BJ (cell line): Measurements from ENCODE around the gene SDR42E1. TPM values are rescaled to one million over a fixed set of nuclear protein-coding genes. Genes with fewer than 3 reads are reported as not detected.
"Not testable (repeated sequence)": the region's sequence is repeated elsewhere in the genome, so short reads cannot be mapped to it uniquely, and the experiment has no call there.

Source experiments
- CTCF ChIA-PET: fragments of 350-600 bp; formaldehyde crosslinking; extraction: SDS; loops from one replicate; lab custom pipeline; 2021; ENCODE audit warnings: antibody characterized with exemption, inconsistent platforms; lab: Yijun Ruan, JAX
- POLR2A ChIA-PET: fragments of 300-600 bp; sonication (Branson Sonifier 250); formaldehyde crosslinking; extraction: SDS; loops from one replicate; lab custom pipeline; 2021; ENCODE audit warnings: antibody characterized with exemption; lab: Charles Lee
- DNase-seq: peaks from one replicate; pipeline ENCODE4 v3.0.0-alpha.2; 2011; ENCODE audit warnings: low read depth
- H3K27me3 ChIP-seq: 2 replicates; pipeline ENCODE4 v1.6.0; 2011; ENCODE audit warnings: low read length; ENCODE audit not compliant: control insufficient read depth, insufficient read depth
- H3K36me3 ChIP-seq: 2 replicates; pipeline ENCODE4 v1.5.1; 2011; ENCODE audit warnings: low read length; ENCODE audit not compliant: control insufficient read depth, insufficient read depth
- H3K4me3 ChIP-seq: 2 replicates; pipeline ENCODE4 v1.5.1; 2011; ENCODE audit warnings: low read depth, mild to moderate bottlenecking, control low read depth, low read length
- polyA plus RNA-seq: library from polyadenylated mRNA; depleted of rRNA; stranded (reverse); fragments of >200 nt; gene quantifications from 2 replicates; pipeline ENCODE4 v1.2.3, GENCODE V29; 2011
- TF ChIP-seq, protein P1 (sequence below): IDR thresholded peaks from 2 replicates; pipeline ENCODE4 v1.5.1; 2011; ENCODE audit warnings: low read depth, mild to moderate bottlenecking, control low read depth, inconsistent platforms, low read length, moderate library complexity; ENCODE audit not compliant: insufficient read depth

SDR42E1 gene
- polyA plus RNA-seq, 1 experiment: 0.44 TPM

DNA sequence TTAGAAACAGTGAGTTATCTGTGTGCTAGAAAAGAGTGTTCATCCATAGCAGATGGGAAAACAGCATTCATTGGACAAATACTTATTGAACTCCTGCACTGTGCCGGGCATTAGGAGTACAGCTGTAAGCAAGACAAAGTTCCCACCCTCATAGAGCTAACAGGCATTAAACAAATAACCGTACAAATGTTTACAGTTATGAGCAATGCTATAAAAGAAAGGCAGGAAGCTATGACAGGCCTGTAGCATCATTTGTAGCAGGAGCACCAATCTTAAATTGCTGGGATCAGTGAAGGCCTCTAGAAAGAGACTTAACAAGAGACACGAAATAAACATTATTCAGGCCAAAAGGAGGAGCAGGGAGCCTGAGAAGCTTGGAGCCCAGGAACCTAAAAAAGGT, 15.6 kb downstream of the SDR42E1 start:
- CTCF ChIA-PET: interaction anchor here (1.3 to 2.8 kb wide), 2 partner anchors 54 to 235 kb away, joined by 4 to 16 read pairs; no protein-coding TSS in a partner anchor
- Histone ChIP-seq H3K4me3 (no peak overlapping the region), H3K27me3 (no peaks in the 10 kb centered on the region), H3K36me3 (no peaks in the 10 kb centered on the region)
- DNase-seq: peak; percentile 17
- TF ChIP-seq, protein P1, sequence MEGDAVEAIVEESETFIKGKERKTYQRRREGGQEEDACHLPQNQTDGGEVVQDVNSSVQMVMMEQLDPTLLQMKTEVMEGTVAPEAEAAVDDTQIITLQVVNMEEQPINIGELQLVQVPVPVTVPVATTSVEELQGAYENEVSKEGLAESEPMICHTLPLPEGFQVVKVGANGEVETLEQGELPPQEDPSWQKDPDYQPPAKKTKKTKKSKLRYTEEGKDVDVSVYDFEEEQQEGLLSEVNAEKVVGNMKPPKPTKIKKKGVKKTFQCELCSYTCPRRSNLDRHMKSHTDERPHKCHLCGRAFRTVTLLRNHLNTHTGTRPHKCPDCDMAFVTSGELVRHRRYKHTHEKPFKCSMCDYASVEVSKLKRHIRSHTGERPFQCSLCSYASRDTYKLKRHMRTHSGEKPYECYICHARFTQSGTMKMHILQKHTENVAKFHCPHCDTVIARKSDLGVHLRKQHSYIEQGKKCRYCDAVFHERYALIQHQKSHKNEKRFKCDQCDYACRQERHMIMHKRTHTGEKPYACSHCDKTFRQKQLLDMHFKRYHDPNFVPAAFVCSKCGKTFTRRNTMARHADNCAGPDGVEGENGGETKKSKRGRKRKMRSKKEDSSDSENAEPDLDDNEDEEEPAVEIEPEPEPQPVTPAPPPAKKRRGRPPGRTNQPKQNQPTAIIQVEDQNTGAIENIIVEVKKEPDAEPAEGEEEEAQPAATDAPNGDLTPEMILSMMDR: no peak
- POLR2A ChIA-PET: no interaction called here

DNA sequence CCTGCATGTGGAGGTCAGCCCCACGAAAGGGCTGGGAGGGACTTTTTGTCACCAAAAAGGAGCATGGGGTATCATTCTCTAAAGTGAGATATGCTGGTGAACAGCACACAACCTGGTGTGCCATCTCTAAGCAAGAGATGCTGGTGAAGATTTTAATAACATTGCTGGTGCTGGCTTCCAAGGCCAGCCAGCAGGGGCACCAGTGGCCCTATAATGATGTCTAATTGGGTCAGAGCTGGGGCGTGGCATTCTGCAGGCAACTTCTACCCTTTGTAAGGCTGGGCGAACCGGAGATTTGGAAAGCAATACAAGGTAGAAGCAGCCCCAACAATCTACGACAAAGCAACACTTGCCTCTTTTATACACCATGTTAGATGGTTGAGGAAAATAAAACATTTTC, 16.8 kb downstream of the SDR42E1 start:
- Histone ChIP-seq H3K36me3 (no peaks in the 10 kb centered on the region), H3K4me3 (no peak overlapping the region), H3K27me3 (no peaks in the 10 kb centered on the region)
- ChIA-PET POLR2A (no interaction called here), CTCF (interaction anchor here (0.7 to 1.3 kb wide), 2 partner anchors 37 to 237 kb away, joined by 3 to 4 read pairs; no protein-coding TSS in a partner anchor)
- TF ChIP-seq, protein P1: no peak
- DNase-seq: no peak

DNA sequence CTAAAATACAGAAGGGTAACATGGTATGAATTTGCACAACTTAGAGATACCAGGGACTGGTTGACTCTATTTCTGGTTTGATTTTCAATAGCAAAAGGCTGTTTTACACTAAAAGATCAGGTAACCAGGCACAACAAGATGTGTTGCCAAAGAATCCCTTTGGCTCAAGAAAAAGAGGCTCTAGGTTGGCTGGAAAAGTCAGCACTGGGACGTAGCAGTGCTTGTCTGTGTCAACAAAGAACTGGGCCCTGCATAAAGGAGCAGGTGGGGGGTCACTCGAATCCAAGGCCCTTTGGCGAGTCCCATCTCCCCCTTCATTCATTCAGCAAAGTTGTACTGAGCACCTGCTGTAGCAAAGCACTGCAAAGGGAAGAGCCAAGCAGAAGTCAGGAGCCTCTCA, 18.4 kb downstream of the SDR42E1 start:
- CTCF ChIA-PET: no interaction called here
- H3K4me3 ChIP-seq: no peak overlapping the region
- no peaks in the 10 kb centered on the region for H3K36me3 ChIP-seq
- H3K27me3 ChIP-seq: no peaks in the 10 kb centered on the region
- DNase-seq: no peak
- POLR2A ChIA-PET: no interaction called here
- TF ChIP-seq, protein P1: no peak

DNA sequence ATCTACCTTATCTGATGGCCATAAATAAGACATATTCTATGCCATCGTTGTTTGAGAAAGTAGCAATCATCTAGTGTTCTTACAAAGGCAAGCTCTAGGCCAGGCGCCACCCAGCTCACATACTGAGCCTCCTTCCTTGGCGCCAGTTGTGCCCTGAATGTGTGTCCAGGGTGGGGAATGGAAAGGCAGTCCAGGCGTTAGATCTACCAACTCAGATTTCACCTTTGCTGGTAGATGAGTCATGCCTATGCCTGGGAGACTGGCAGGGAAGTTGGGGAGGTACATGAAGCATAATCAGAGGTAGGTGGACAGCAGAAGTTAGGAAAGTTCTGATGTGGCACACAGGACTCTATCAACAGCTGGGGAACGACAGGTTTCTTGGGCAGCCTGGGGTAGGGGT, 23.6 kb downstream of the SDR42E1 start:
- POLR2A ChIA-PET: no interaction called here

DNA sequence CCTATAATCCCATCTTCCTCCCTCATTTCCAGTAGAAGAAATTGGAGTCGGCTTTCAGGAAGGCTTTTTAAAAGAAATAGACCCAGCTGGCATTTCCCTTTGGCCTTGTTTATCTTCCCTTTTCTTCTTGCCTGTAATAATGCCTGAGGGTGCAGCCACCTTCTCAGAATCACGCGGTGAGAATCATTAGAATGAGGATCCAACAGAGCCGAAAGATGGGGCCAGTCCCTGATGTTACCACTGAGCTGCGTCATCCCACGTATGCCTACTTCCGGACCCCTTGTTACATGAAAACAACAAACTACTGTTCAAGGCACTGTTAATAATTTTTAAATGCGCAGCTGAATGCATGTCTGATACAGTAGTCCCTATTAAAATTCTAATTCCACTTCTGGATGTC, 24.1 kb downstream of the SDR42E1 start:
- Histone ChIP-seq H3K36me3 (no peaks in the 10 kb centered on the region), H3K4me3 (no peak overlapping the region), H3K27me3 (no peaks in the 10 kb centered on the region)
- ChIA-PET POLR2A (no interaction called here), CTCF (no interaction called here)
- TF ChIP-seq, protein P1: no peak
- no peak for DNase-seq

More for the DNA sequence above, 23.6 kb downstream of the SDR42E1 start:
- Histone ChIP-seq H3K4me3 (no peak overlapping the region), H3K27me3 (no peaks in the 10 kb centered on the region), H3K36me3 (no peaks in the 10 kb centered on the region)
- DNase-seq: no peak
- TF ChIP-seq, protein P1: no peak
- CTCF ChIA-PET: no interaction called here

DNA sequence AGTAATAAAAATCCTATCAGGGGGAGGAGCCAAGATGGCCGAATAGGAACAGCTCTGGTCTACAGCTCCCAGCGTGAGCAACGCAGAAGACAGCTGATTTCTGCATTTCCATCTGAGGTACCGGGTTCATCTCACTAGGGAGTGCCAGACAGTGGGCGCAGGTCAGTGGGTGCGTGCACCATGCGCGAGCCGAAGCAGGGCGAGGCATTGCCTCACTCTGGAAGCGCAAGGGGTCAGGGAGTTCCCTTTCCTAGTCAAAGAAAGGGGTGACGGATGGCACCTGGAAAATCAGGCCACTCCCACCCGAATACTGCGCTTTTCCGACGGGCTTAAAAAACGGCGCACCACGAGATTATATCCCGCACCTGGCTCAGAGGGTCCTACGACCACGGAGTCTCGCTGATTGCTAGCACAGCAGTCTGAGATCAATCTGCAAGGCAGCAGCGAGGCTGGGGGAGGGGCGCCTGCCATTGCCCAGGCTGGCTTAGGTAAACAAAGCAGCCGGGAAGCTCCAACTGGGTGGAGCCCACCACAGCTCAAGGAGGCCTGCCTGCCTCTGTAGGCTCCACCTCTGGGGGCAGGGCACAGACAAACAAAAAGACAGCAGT, 33.8 kb downstream of the SDR42E1 start:
- DNase-seq, POLR2A ChIA-PET, H3K36me3 ChIP-seq, H3K27me3 ChIP-seq, H3K4me3 ChIP-seq: not testable (repeated sequence)
- CTCF ChIA-PET: interaction anchor here (0.7 kb wide), 1 partner anchor 1960 kb away, joined by 3 read pairs; no protein-coding TSS in a partner anchor
